ENCODE data around the gene MVD. TPM values are rescaled to one million over a fixed set of nuclear protein-coding genes. Genes with fewer than 3 reads are reported as not detected.

Gene MVD
- total and polyA plus RNA-seq, 2 of the 13 experiments (the other 11 are each of a cell fraction or from before 2014, with no cell fraction given): 28.1 to 187 TPM

DNA sequence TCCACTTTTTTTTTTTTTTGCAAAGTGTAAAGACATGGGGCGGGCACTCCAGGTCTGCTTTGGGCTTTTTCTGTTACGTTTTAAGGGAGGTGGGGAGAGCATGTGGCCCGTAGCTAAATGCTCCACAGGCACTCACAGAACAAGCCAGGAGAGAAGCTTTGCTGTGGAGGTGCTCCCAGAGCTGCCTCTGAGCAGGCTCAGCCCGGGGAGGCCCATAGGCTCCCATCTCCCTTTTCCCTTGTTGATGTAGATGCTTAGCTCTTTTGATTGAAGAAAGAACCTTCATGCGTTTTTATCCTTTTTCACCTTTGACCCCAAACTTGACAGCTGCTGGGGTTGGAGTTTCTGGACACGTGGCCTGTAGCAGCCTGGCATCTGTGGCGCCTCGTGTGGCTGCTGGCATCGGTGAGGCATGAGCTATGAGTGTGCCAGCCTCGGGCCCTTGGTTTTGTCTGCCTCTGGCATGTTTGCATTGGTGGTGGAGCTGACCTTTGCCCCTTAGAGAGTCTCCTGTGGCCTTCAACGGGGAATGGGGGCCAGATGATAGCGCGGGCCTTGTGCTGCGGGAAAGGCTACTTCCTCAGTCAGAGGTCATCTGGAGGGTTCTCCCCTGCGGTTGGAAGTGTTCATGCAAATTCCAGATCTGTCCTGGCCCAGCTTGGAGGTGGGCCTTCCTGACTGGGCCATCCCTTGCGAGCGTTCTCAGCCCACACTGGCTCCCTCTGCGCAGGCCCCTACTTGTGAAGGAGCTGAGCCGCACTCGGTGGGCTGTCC, 44.5 kb downstream of the MVD start (continued):
- TF ChIP-seq, protein P1, sequence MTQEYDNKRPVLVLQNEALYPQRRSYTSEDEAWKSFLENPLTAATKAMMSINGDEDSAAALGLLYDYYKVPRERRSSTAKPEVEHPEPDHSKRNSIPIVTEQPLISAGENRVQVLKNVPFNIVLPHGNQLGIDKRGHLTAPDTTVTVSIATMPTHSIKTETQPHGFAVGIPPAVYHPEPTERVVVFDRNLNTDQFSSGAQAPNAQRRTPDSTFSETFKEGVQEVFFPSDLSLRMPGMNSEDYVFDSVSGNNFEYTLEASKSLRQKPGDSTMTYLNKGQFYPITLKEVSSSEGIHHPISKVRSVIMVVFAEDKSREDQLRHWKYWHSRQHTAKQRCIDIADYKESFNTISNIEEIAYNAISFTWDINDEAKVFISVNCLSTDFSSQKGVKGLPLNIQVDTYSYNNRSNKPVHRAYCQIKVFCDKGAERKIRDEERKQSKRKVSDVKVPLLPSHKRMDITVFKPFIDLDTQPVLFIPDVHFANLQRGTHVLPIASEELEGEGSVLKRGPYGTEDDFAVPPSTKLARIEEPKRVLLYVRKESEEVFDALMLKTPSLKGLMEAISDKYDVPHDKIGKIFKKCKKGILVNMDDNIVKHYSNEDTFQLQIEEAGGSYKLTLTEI (CRISPR knock-in tag; conservative IDR thresholded peaks at IDR 0.05): no peak
- TF ChIP-seq REPIN1 (CRISPR knock-in tag; IDR thresholded peaks at IDR 0.05; ENCODE audit: borderline replicate concordance, low read depth) (peak; percentile 81; the same call in 1 of the 2 replicates), ZNF350 (CRISPR knock-in tag; IDR thresholded peaks at IDR 0.05; ENCODE audit: borderline replicate concordance, low read depth) (peak; percentile 84; the same call in 1 of the 2 replicates), ELF1 (CRISPR knock-in tag; IDR thresholded peaks at IDR 0.05) (peak; percentile 70), NFYC (CRISPR knock-in tag; IDR thresholded peaks at IDR 0.05) (peak; percentile 15; the same call in 1 of the 2 replicates), SKI (IDR thresholded peaks at IDR 0.05; ENCODE audit: partially characterized antibody) (peak; percentile 61), MXD4 (CRISPR knock-in tag; IDR thresholded peaks at IDR 0.05) (peak; percentile 91; the same call in 1 of the 2 replicates), ZNF451 (CRISPR knock-in tag; IDR thresholded peaks at IDR 0.05) (no peak), ZNF781 (CRISPR knock-in tag; IDR thresholded peaks at IDR 0.05; ENCODE audit: borderline replicate concordance, not compliant biosample characterization) (no peak), ZSCAN31 (CRISPR knock-in tag; IDR thresholded peaks at IDR 0.05; ENCODE audit: low read depth) (peak; percentile 38; the same call in 1 of the 2 replicates), POLR2A (IDR thresholded peaks at IDR 0.05; ENCODE audit: insufficient read depth in 1 of 2, low read depth in 2 of 2, low read length in 2 of 2) (0 out of 4 replicates have a peak, but pooled peaks of 1 of the 2 experiments have one; percentile 29), SALL1 (CRISPR knock-in tag; IDR thresholded peaks at IDR 0.05) (peak; percentile 80), TARDBP (CRISPR knock-in tag; IDR thresholded peaks at IDR 0.05) (peak; percentile 83; the same call in 1 of the 2 replicates), ZNF879 (CRISPR knock-in tag; IDR thresholded peaks at IDR 0.05) (no peak), ZNF430 (CRISPR knock-in tag; IDR thresholded peaks at IDR 0.05) (no peak), ZNF839 (CRISPR knock-in tag; IDR thresholded peaks at IDR 0.05; ENCODE audit: borderline replicate concordance) (0 out of 2 replicates have a peak, but pooled peaks have one; percentile 19), NFKBIZ (CRISPR knock-in tag; IDR thresholded peaks at IDR 0.05) (peak; percentile 78), ZNF710 (CRISPR knock-in tag; IDR thresholded peaks at IDR 0.05; ENCODE audit: borderline replicate concordance) (peak; percentile 79; the same call in 1 of the 2 replicates), KDM2A (CRISPR knock-in tag; IDR thresholded peaks at IDR 0.05; ENCODE audit: borderline replicate concordance, low read depth) (peak; percentile 50; the same call in 1 of the 2 replicates), ZFY (CRISPR knock-in tag; IDR thresholded peaks at IDR 0.05) (peak; percentile 86), ZFP36L2 (CRISPR knock-in tag; IDR thresholded peaks at IDR 0.05) (no peak)
- TF ChIP-seq, protein P2, sequence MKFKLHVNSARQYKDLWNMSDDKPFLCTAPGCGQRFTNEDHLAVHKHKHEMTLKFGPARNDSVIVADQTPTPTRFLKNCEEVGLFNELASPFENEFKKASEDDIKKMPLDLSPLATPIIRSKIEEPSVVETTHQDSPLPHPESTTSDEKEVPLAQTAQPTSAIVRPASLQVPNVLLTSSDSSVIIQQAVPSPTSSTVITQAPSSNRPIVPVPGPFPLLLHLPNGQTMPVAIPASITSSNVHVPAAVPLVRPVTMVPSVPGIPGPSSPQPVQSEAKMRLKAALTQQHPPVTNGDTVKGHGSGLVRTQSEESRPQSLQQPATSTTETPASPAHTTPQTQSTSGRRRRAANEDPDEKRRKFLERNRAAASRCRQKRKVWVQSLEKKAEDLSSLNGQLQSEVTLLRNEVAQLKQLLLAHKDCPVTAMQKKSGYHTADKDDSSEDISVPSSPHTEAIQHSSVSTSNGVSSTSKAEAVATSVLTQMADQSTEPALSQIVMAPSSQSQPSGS (CRISPR knock-in tag; IDR thresholded peaks at IDR 0.05): peak; percentile 63; the same call in 1 of the 2 replicates
- TF ChIP-seq, protein P3, sequence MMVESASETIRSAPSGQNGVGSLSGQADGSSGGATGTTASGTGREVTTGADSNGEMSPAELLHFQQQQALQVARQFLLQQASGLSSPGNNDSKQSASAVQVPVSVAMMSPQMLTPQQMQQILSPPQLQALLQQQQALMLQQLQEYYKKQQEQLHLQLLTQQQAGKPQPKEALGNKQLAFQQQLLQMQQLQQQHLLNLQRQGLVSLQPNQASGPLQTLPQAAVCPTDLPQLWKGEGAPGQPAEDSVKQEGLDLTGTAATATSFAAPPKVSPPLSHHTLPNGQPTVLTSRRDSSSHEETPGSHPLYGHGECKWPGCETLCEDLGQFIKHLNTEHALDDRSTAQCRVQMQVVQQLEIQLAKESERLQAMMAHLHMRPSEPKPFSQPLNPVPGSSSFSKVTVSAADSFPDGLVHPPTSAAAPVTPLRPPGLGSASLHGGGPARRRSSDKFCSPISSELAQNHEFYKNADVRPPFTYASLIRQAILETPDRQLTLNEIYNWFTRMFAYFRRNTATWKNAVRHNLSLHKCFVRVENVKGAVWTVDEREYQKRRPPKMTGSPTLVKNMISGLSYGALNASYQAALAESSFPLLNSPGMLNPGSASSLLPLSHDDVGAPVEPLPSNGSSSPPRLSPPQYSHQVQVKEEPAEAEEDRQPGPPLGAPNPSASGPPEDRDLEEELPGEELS (CRISPR knock-in tag; IDR thresholded peaks at IDR 0.05): peak; percentile 80

All from HepG2 (cell line).